ENCODE results near the gene AGAP2. TPM values are rescaled to one million over a fixed set of nuclear protein-coding genes. Genes with fewer than 3 reads are reported as not detected.

AGAP2 gene
- total RNA-seq, 1 experiment from 2014 or later: 0.19 TPM

GRCh38 chr12:57755194-57755453, 16.6 kb upstream of the AGAP2 start:
- intact Hi-C loops (cut with micrococcal nuclease): no loop called here
- no peak for TF ChIP-seq CTCF (IDR thresholded peaks at IDR 0.05; ENCODE audit: unreplicated experiment)
- H3K4me1 Mint-ChIP-seq (ENCODE audit: insufficient read depth, unreplicated experiment): peaks cover 40% of the 10 kb centered on the region
- ChIA-PET POLR2A (interaction anchor here (0.7 to 4.1 kb wide), 4 partner anchors 10 to 28 kb away, joined by 3 to 26 read pairs (median 12); partner anchors contain the start of genes CYP27B1, EEF1AKMT3, METTL1 and TSPAN31), CTCF (no interaction called here)
- DNase-seq (ENCODE audit: unreplicated experiment): no peak
- peak overlapping the region; percentile 73 for H3K4me3 Mint-ChIP-seq (ENCODE audit: unreplicated experiment)
- BruUV-seq (replicated peaks): no TSS peak
- no peak overlapping the region for H3K27ac Mint-ChIP-seq (ENCODE audit: low read depth, unreplicated experiment)
- no peaks in the 10 kb centered on the region for H3K27me3 Mint-ChIP-seq (ENCODE audit: insufficient read depth, unreplicated experiment)
- no peaks in the 10 kb centered on the region for H3K9me3 Mint-ChIP-seq (ENCODE audit: unreplicated experiment)
- peaks cover 28% of the 10 kb centered on the region for H3K36me3 Mint-ChIP-seq (ENCODE audit: insufficient read depth, unreplicated experiment)

DNA sequence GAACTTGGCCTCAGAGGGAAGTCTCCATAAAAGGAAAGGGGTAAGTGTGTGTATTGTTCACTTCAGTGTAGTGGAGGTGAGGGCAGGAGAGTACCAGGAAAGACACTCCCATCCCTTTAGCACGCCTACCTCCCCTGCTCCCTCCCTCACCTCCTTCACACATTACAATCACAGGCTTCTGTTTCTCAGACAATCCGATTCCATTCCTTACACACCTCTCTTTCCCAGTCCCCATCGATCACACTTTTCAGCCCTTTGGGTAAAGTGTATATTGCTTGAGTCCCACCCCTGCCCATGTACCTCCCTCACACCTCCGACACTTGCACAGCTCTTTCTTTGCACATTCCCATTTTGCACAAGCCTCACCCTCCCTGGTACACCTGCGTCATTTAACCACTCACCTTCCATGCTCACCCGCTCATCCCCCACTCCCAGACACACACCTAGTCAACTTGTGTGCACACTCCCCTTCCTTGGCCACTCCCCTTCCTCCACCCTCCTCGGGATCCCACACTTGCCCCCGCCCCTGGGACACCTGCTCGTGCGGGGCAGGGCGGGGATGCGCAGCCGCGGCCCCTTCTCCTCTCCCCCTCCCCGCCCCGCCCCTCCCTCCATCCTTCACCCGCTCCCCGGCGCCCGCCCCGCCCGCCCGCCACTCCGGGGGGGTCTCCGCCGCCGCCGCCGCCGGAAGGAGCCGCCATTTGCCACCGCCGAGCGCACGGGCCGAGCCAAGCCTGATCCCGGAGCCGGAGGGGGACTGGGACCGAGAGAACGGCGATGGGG, 16.1 kb upstream of the AGAP2 start, which contains the start of gene MARCHF9:
Gene MARCHF9, plus strand, starts transcription at position 693 of the 783 bp plus-strand sequence. CDS start 426 bp downstream, outside the sequence.
- H3K27me3 Mint-ChIP-seq (ENCODE audit: insufficient read depth, unreplicated experiment): no peaks in the 10 kb centered on the region
- TF ChIP-seq CTCF (IDR thresholded peaks at IDR 0.05; ENCODE audit: unreplicated experiment): no peak
- no peak within 1 kb of the TSS for H3K27ac Mint-ChIP-seq (ENCODE audit: low read depth, unreplicated experiment)
- H3K4me3 Mint-ChIP-seq (ENCODE audit: unreplicated experiment): peak within 1 kb of the TSS; percentile 73
- no peaks in the 10 kb centered on the region for H3K9me3 Mint-ChIP-seq (ENCODE audit: unreplicated experiment)
- POLR2A ChIA-PET: interaction anchor here (0.9 to 4.1 kb wide), 4 partner anchors 9 to 19 kb away, joined by 3 to 26 read pairs (median 12); partner anchors contain the start of genes CYP27B1, EEF1AKMT3, METTL1 and TSPAN31
- H3K4me1 Mint-ChIP-seq (ENCODE audit: insufficient read depth, unreplicated experiment): peaks cover 40% of the 10 kb centered on the region
- peaks cover 33% of the 10 kb centered on the region for H3K36me3 Mint-ChIP-seq (ENCODE audit: insufficient read depth, unreplicated experiment)
- BruUV-seq (replicated peaks): no TSS peak
- peak; percentile 71 for DNase-seq (ENCODE audit: unreplicated experiment)
- CTCF ChIA-PET: interaction anchor here (1.2 kb wide), 1 partner anchor 10 kb away, joined by 5 read pairs; no protein-coding TSS in a partner anchor
- intact Hi-C loops (cut with micrococcal nuclease): no loop called here

GRCh38 chr12:57753756-57754337, 15.3 kb upstream of the AGAP2 start:
- peak overlapping the region; percentile 73 for H3K4me3 Mint-ChIP-seq (ENCODE audit: unreplicated experiment)

More at GRCh38 chr12:57753756-57754337, 15.3 kb upstream of the AGAP2 start:
- Mint-ChIP-seq H3K27me3 (ENCODE audit: insufficient read depth, unreplicated experiment) (no peaks in the 10 kb centered on the region), H3K36me3 (ENCODE audit: insufficient read depth, unreplicated experiment) (peaks cover 41% of the 10 kb centered on the region), H3K4me1 (ENCODE audit: insufficient read depth, unreplicated experiment) (peaks cover 40% of the 10 kb centered on the region), H3K9me3 (ENCODE audit: unreplicated experiment) (no peaks in the 10 kb centered on the region), H3K27ac (ENCODE audit: low read depth, unreplicated experiment) (no peak overlapping the region)
- ChIA-PET CTCF (interaction anchor here (1.2 kb wide), 1 partner anchor 11 kb away, joined by 5 read pairs; no protein-coding TSS in a partner anchor), POLR2A (interaction anchor here (0.9 to 4.1 kb wide), 4 partner anchors 9 to 20 kb away, joined by 3 to 26 read pairs (median 12); partner anchors contain the start of genes CYP27B1, EEF1AKMT3, METTL1 and TSPAN31)
- no peak for TF ChIP-seq CTCF (IDR thresholded peaks at IDR 0.05; ENCODE audit: unreplicated experiment)
- no TSS peak for BruUV-seq (replicated peaks)
- intact Hi-C loops (cut with micrococcal nuclease): no loop called here
- no peak for DNase-seq (ENCODE audit: unreplicated experiment)

Measured in MCF 10A (cell line).